IMR-90 (cell line): ENCODE results near the gene ANO10. TPM values are rescaled to one million over a fixed set of nuclear protein-coding genes. Genes with fewer than 3 reads are reported as not detected.

ENCODE experiments used
- ATAC-seq: fragments of 200-7000 bp; cut with Tn5 transposase; 2 replicates; pipeline ENCODE4 v1.9.1; 2020; ENCODE audit warnings: low read depth, mild to moderate bottlenecking, moderate library complexity
- BruUV-seq: library from RNA; stranded (reverse); fragments of 400-500 nt; replicated peaks from 2 replicates; lab custom pipeline; 2021; lab: Mats Ljungman, UMichigan
- CTCF ChIA-PET: fragments of 300-600 bp; formaldehyde crosslinking; extraction: SDS; loops from one replicate; lab custom pipeline; 2021; ENCODE audit warnings: antibody characterized with exemption; lab: Yijun Ruan, JAX
- POLR2A ChIA-PET: fragments of 300-600 bp; sonication (Branson Sonifier 250); formaldehyde crosslinking; loops from one replicate; lab custom pipeline; 2022; ENCODE audit warnings: antibody characterized with exemption; ENCODE audit not compliant: unreplicated experiment; lab: Charles Lee
- DNase-seq: peaks from one replicate; pipeline ENCODE4 v3.0.0; 2013
- H2AFZ ChIP-seq: replicated peaks from 2 replicates; pipeline ENCODE3; 2013; ENCODE audit warnings: low read length, mild to moderate bottlenecking; ENCODE audit not compliant: poor library complexity
- H2AK5ac ChIP-seq: 2 replicates; pipeline ENCODE4 v1.6.1; 2013; ENCODE audit warnings: low read depth, low read length, inconsistent platforms
- H2AK9ac ChIP-seq: replicated peaks from 2 replicates; pipeline ENCODE3; 2013; ENCODE audit warnings: mild to moderate bottlenecking, low read depth, low read length, moderate library complexity; ENCODE audit not compliant: poor library complexity
- H2BK120ac ChIP-seq: 2 replicates; pipeline ENCODE4 v1.6.1; 2013; ENCODE audit warnings: low read depth, low read length, inconsistent platforms
- H2BK15ac ChIP-seq: 3 replicates; pipeline ENCODE4 v1.6.1; 2013; ENCODE audit warnings: low read depth, low read length, inconsistent platforms
- H2BK20ac ChIP-seq: 2 replicates; pipeline ENCODE4 v1.6.1; 2013; ENCODE audit warnings: low read depth, mild to moderate bottlenecking, inconsistent platforms, low read length, moderate library complexity
- H2BK5ac ChIP-seq: 2 replicates; pipeline ENCODE4 v1.6.1; 2013; ENCODE audit warnings: mild to moderate bottlenecking, low read depth, low read length, inconsistent platforms; ENCODE audit not compliant: poor library complexity, severe bottlenecking
- H3K14ac ChIP-seq: replicated peaks from 2 replicates; pipeline ENCODE4 v1.6.1; 2013; ENCODE audit warnings: low read depth, low read length, inconsistent platforms
- H3K18ac ChIP-seq: 2 replicates; pipeline ENCODE4 v1.6.1; 2013; ENCODE audit warnings: low read depth, low read length, control low read depth
- H3K23ac ChIP-seq: 2 replicates; pipeline ENCODE4 v1.6.1; 2013; ENCODE audit warnings: low read depth, low read length, inconsistent platforms
- H3K27ac ChIP-seq: 2 replicates; pipeline ENCODE4 v1.5.1; 2013; ENCODE audit warnings: mild to moderate bottlenecking, control low read depth, low read length; ENCODE audit not compliant: insufficient read depth
- H3K27me3 ChIP-seq: 2 replicates; pipeline ENCODE4 v1.6.1; 2013; ENCODE audit warnings: low read length; ENCODE audit not compliant: control insufficient read depth, insufficient read depth
- H3K36me3 ChIP-seq: 2 replicates; pipeline ENCODE4 v1.6.1; 2013; ENCODE audit warnings: low read length, mixed read lengths; ENCODE audit not compliant: control insufficient read depth, insufficient read depth
- H3K4ac ChIP-seq: 2 replicates; pipeline ENCODE4 v1.6.1; 2013; ENCODE audit warnings: low read depth, low read length, inconsistent platforms
- H3K4me1 ChIP-seq: 2 replicates; pipeline ENCODE4 v1.6.1; 2013; ENCODE audit warnings: low read length, mixed read lengths; ENCODE audit not compliant: control insufficient read depth, insufficient read depth
- H3K4me2 ChIP-seq: 2 replicates; pipeline ENCODE4 v1.6.1; 2013; ENCODE audit warnings: low read depth, mild to moderate bottlenecking, control low read depth, low read length, moderate library complexity
- H3K4me3 ChIP-seq: 2 replicates; pipeline ENCODE4 v1.5.1; 2013; ENCODE audit warnings: low read depth, mild to moderate bottlenecking, control low read depth, low read length, moderate library complexity; ENCODE audit not compliant: insufficient read depth
- H3K56ac ChIP-seq: 2 replicates; pipeline ENCODE4 v1.6.1; 2013; ENCODE audit warnings: low read length, inconsistent platforms; ENCODE audit not compliant: insufficient read depth; ENCODE audit errors: extremely low read depth
- H3K79me1 ChIP-seq, 2 experiments: 2 replicates each; pipeline ENCODE4 v1.6.1; 2013; ENCODE audit warnings: low read length in 2 of 2, inconsistent platforms in 1 of 2, low read depth in 1 of 2
- H3K9ac ChIP-seq: 2 replicates; pipeline ENCODE4 v1.6.1; 2013; ENCODE audit warnings: low read depth, low read length, control low read depth
- H3K9me1 ChIP-seq: 2 replicates; pipeline ENCODE4 v1.6.1; 2013; ENCODE audit warnings: low read length, inconsistent platforms; ENCODE audit not compliant: insufficient read depth
- H3K9me3 ChIP-seq: 2 replicates; pipeline ENCODE4 v1.6.1; 2013; ENCODE audit warnings: low read length; ENCODE audit not compliant: control insufficient read depth, insufficient read depth
- H4K20me1 ChIP-seq: 2 replicates; pipeline ENCODE4 v1.6.1; 2013; ENCODE audit warnings: low read length, inconsistent platforms; ENCODE audit not compliant: insufficient read depth
- H4K5ac ChIP-seq: 2 replicates; pipeline ENCODE4 v1.6.1; 2013; ENCODE audit warnings: mild to moderate bottlenecking, low read depth, low read length, control low read depth
- H4K8ac ChIP-seq, 2 experiments: 2 replicates each; pipeline ENCODE4 v1.6.1; 2013; ENCODE audit warnings: low read depth in 2 of 2, low read length in 2 of 2, control low read depth in 1 of 2, inconsistent platforms in 1 of 2
- H4K91ac ChIP-seq: 2 replicates; pipeline ENCODE4 v1.6.1; 2013; ENCODE audit warnings: low read depth, low read length, inconsistent platforms; ENCODE audit not compliant: insufficient read depth
- BHLHE40 ChIP-seq: fragments of 150-350 bp; IDR thresholded peaks from 2 replicates; pipeline ENCODE4 v1.6.1; 2016; ENCODE audit warnings: mild to moderate bottlenecking, low read depth, low read length
- CEBPB ChIP-seq: IDR thresholded peaks from 2 replicates; pipeline ENCODE4 v1.6.1; 2012; ENCODE audit warnings: low read depth, low read length, improper control_type of control experiment
- CHD1 ChIP-seq: IDR thresholded peaks from 2 replicates; pipeline ENCODE4 v1.6.1; 2012; ENCODE audit warnings: low read depth, low read length, improper control_type of control experiment
- FOS ChIP-seq: fragments of 150-350 bp; IDR thresholded peaks from 2 replicates; pipeline ENCODE4 v1.6.1; 2016; ENCODE audit warnings: low read depth, low read length
- MXI1 ChIP-seq: IDR thresholded peaks from 2 replicates; pipeline ENCODE4 v1.6.1; 2012; ENCODE audit warnings: low read depth, mild to moderate bottlenecking, low read length, moderate library complexity, borderline replicate concordance
- NFE2L2 ChIP-seq: fragments of 150-350 bp; IDR thresholded peaks from 2 replicates; pipeline ENCODE4 v1.6.1; 2016; ENCODE audit warnings: low read depth, mild to moderate bottlenecking, low read length
- POLR2A ChIP-seq: IDR thresholded peaks from 2 replicates; pipeline ENCODE4 v1.6.1; 2012; ENCODE audit warnings: mild to moderate bottlenecking, low read depth, low read length
- RAD21 ChIP-seq: IDR thresholded peaks from 2 replicates; pipeline ENCODE4 v1.6.1; 2012; ENCODE audit warnings: low read length, improper control_type of control experiment
- RFX5 ChIP-seq: IDR thresholded peaks from 2 replicates; pipeline ENCODE4 v1.8.0; 2012; ENCODE audit warnings: low read depth, mild to moderate bottlenecking, low read length, moderate library complexity
- SMC3 ChIP-seq: fragments of 150-350 bp; IDR thresholded peaks from 2 replicates; pipeline ENCODE4 v1.6.1; 2016; ENCODE audit warnings: low read depth, mild to moderate bottlenecking, antibody characterized with exemption, low read length, moderate library complexity
- WGBS, 2 experiments: methylation state at CpG; one replicate each; pipeline versions ENCODE4 v1.1.5 to v1.1.7; 2013; ENCODE audit warnings: missing lambda C conversion rate in 2 of 2; ENCODE audit not compliant: insufficient read length in 1 of 2; ENCODE audit errors: extremely low coverage in 2 of 2; 5-methylcytosine and 5-hydroxymethylcytosine counted together
- dilution Hi-C: fragments of 300-500 bp; cut with HindIII; formaldehyde crosslinking; loops from one replicate; pipeline ENCODE4 v1.14.3; 2018; ENCODE audit warnings: low sequenced_read_pairs; ENCODE audit not compliant: unreplicated experiment
- in situ Hi-C: fragments of 300-500 bp; cut with MboI; formaldehyde crosslinking; loops from 3 replicates; pipeline ENCODE4 v1.14.3; 2019; ENCODE audit warnings: low sequenced_read_pairs, inconsistent platforms, mixed read lengths
- intact Hi-C: fragments of 100-400 bp; cut with micrococcal nuclease; formaldehyde crosslinking; loops from 2 replicates; pipeline ENCODE4 v1.10.0; 2022
- polyA plus RNA-seq, 3 experiments: library from polyadenylated mRNA; depleted of rRNA; stranded (reverse); fragments of >200 nt; gene quantifications; 2 replicates each; pipeline ENCODE4 v1.2.3, GENCODE V29; 2012; ENCODE audit warnings: low replicate concordance in 1 of 3
- total RNA-seq: library from RNA; depleted of rRNA; stranded (reverse); fragments of >200 nt; gene quantifications from 2 replicates; pipeline ENCODE4 v1.2.3, GENCODE V29; 2012
- TF ChIP-seq, protein P1 (sequence below): fragments of 150-350 bp; IDR thresholded peaks from 2 replicates; pipeline ENCODE4 v1.6.1; 2016; ENCODE audit warnings: low read depth, mild to moderate bottlenecking, low read length, moderate library complexity, borderline replicate concordance

ANO10 gene
- total and polyA plus RNA-seq, 2 of the 4 experiments (the other 2 are of a cell fraction), result 28.5 to 41.6 TPM

GRCh38 chr3:43389388-43390254 is 232.2 kb downstream of the ANO10 start:
- H3K4me1 ChIP-seq, result peaks cover 11% of the 10 kb centered on the region
- POLR2A ChIA-PET, result no interaction called here
- BruUV-seq, result no TSS peak

More at GRCh38 chr3:43389388-43390254, 232.2 kb downstream of the ANO10 start:
- H4K20me1 ChIP-seq, result no peaks in the 10 kb centered on the region
- H3K9me3 ChIP-seq, result no peaks in the 10 kb centered on the region
- H2AK9ac ChIP-seq, result peak overlapping the region; percentile 10
- peak overlapping the region; percentile 59 for H3K27ac ChIP-seq
- no peak overlapping the region for H3K9ac ChIP-seq
- no peaks in the 10 kb centered on the region for H3K27me3 ChIP-seq
- peak overlapping the region; percentile 53 for H2AFZ ChIP-seq
- H2BK120ac ChIP-seq, result peak overlapping the region; percentile 17; the same call in 1 of the 2 replicates
- in situ Hi-C loops (no loop called here), dilution Hi-C loops (no loop called here), intact Hi-C loops (no loop called here)
- peak overlapping the region; percentile 50 for H4K5ac ChIP-seq
- H3K4me2 ChIP-seq, result peak overlapping the region; percentile 24
- no CpG with 5 or more reads among the region's 10 CpGs for WGBS, 2 experiments
- peak overlapping the region; percentile 52 for H2BK5ac ChIP-seq
- DNase-seq (peak; percentile 88), ATAC-seq (peak; percentile 82)
- peaks cover 16% of the 10 kb centered on the region for H3K9me1 ChIP-seq
- peak overlapping the region; percentile 15 for H3K18ac ChIP-seq
- H4K8ac ChIP-seq, result peak overlapping the region in 1 of 2 experiments; percentile 44; a peak in 2 of 4 replicates
- H3K14ac ChIP-seq, result peak overlapping the region; percentile 71
- H2BK20ac ChIP-seq, result no peak overlapping the region
- H3K56ac ChIP-seq, result no peak overlapping the region; the same call in 1 of the 2 replicates
- H2BK15ac ChIP-seq, result no peak overlapping the region
- CTCF ChIA-PET, result interaction anchor here (0.8 kb wide), 1 partner anchor 9 kb away, joined by 3 read pairs; no protein-coding TSS in a partner anchor
- H4K91ac ChIP-seq, result peak overlapping the region; percentile 33; the same call in 1 of the 2 replicates
- no peak for TF ChIP-seq RFX5
- TF ChIP-seq, protein P1, sequence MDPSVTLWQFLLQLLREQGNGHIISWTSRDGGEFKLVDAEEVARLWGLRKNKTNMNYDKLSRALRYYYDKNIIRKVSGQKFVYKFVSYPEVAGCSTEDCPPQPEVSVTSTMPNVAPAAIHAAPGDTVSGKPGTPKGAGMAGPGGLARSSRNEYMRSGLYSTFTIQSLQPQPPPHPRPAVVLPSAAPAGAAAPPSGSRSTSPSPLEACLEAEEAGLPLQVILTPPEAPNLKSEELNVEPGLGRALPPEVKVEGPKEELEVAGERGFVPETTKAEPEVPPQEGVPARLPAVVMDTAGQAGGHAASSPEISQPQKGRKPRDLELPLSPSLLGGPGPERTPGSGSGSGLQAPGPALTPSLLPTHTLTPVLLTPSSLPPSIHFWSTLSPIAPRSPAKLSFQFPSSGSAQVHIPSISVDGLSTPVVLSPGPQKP, result no peak
- no peak for TF ChIP-seq MXI1
- no peak for TF ChIP-seq RAD21
- no peak for TF ChIP-seq POLR2A
- TF ChIP-seq CEBPB, result peak; percentile 24; the same call in 1 of the 2 replicates
- no peak for TF ChIP-seq SMC3
- TF ChIP-seq FOS, result no peak
- TF ChIP-seq BHLHE40, result peak; percentile 32; the same call in 1 of the 2 replicates
- 0 out of 2 replicates have a peak, but pooled peaks have one; percentile 9 for TF ChIP-seq NFE2L2
- TF ChIP-seq CHD1, result no peak
- H3K36me3 ChIP-seq, result no peaks in the 10 kb centered on the region
- no peak overlapping the region for H3K4me3 ChIP-seq
- peak overlapping the region; percentile 82; the same call in 1 of the 2 replicates for H2AK5ac ChIP-seq
- H3K4ac ChIP-seq, result peak overlapping the region; percentile 58
- no peak overlapping the region for H3K23ac ChIP-seq
- peaks cover 6 to 14% of the 10 kb centered on the region in 2 experiments for H3K79me1 ChIP-seq
